Stimulated activated CD8-positive, alpha-beta memory T cell treated with anti-CD3 and anti-CD28 coated beads, Interleukin-15, amount 100 ng/mL, for 4 hours (primary cell): Measurements from ENCODE around the gene TELO2.
A peak's percentile ranks its signal among the peaks of the same experiment; 100 is the strongest.
"Not testable (repeated sequence)": the region's sequence is repeated elsewhere in the genome, so short reads cannot be mapped to it uniquely, and the experiment has no call there.

Experiments
- DNase-seq, 2 donors: peaks; one replicate each; pipeline ENCODE4 v3.0.0-alpha.2; 2020; ENCODE audit warnings: low read depth in 2 of 2

TELO2 gene

DNA sequence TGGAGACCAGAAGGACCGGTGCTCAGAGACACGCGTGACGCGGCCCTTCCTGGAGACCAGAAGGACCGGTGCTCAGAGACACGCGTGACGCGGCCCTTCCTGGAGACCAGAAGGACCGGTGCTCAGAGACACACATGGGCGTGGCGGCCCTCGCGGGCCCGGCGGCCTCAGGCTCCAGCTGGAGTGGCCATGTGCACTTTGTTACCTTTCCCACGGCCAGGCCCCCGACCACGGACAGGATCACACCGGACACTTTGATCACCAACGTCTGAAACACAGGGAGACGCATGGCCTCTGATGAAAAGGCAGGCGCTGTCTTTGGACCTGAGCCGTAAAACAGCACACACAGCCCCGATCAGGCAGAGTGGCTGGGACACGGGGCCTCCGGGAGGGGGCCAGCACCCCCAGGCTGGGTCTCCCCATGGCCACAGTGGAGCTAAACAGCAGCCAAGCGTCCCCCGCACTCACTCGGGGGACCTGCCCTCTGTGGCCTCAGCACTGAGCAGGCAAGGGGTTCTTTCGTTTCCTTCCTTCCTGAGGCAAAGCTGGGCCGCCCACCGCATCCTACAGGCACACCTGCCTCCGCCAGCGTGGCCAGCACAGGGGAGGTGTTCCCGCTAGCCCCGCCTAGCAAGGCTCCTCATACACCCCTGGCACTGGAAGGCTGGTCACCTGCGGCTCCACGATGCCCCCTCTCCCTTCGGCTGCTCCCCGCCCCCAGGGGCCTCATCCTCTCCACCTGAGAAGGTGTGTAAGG lies 35.5 kb upstream of the TELO2 start:
- no peak for DNase-seq

DNA sequence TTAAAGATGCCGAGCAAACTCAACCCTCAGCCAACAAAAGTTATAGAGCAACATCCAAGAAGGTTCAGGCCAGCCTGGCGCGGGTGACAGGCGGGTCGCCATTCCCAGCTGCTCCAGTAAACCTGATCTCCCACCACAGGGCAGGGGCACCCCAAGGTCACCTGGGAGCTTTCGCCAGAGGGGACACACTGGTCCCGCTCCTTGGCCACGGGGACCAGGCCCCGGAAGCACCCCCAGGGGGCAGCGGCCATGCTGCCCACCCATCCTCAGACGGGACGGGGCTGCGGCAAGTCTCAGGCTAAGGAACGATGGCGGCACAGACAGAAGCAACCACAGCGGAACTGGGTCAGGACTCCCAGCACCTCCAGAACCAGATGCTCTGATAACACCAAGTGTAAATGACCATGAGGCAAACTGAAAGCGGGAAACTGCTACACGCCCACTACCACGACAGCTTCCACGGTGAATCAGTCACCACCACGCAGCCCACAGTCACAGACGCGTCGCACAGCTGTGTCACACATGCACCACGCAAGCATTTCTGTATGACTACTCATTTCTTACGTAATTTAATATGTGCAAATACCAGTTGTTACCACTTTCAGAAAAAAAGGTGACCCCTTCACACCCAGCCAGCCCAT lies 34.7 kb upstream of the TELO2 start:
- no peak for DNase-seq

DNA sequence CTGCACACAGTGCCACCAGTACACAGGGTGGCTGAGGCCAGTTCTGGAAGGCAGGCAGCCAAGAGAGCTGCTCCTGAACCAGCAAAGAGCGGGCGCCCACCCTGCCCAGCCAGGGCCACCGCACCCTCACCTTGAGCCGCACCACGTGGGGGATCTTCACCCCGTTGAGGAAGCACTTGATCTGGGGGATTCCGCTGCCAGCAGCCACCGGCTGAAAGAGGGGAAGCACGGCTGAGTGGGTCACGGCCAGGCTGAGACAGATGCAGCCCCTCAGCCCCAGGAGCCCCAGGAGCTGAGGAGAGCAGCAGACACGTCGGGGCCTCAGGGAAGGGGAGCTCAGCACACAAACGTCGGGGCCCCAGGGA lies 34.2 kb upstream of the TELO2 start:
- DNase-seq, result no peak

DNA sequence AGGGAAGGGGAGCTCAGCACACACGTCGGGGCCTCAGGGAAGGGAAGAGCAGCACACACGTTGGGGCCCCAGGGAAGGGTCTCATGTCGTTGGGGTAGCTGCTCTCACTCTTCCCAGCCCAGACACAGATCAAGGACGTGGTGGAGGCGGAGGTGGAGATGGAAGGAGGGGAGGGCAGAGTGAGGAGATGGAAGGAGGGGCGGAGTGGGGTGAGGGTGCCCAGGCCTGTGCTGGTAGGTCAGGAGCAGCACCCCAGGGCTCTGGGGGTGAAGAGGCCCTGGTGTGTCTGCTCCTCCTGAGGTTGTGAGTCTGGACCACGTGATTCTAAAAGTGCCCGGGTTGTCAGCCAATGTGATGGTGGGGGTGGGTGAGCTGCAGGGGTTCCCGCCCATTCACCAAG lies 33.2 kb upstream of the TELO2 start:
- DNase-seq, result no peak

DNA sequence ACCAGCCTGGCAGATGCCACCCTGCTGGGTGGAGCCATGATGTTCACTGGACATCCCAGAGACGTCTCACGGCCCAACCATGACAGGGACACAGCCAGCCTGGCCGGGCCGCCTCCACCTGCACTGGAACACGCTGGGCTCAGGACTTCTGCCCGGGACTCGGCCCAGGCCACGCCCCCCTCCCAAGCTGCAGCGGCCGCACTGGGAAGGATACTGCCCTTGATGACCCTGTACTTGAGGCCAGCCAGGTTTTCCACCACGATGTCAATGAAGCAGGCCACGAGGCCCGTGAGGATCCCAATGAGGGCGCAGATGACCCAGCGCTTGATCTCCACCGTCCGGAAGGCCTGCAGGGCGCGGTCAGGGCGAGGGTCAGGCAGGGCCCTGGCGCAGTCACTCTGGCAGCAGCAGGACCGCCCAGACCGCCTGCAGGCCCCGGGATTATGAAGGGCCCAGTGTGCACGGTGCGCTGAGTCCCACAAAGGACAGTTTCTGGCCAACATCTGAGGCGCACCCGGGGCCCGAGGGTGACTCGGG lies 32.5 kb upstream of the TELO2 start:
- no peak for DNase-seq

DNA sequence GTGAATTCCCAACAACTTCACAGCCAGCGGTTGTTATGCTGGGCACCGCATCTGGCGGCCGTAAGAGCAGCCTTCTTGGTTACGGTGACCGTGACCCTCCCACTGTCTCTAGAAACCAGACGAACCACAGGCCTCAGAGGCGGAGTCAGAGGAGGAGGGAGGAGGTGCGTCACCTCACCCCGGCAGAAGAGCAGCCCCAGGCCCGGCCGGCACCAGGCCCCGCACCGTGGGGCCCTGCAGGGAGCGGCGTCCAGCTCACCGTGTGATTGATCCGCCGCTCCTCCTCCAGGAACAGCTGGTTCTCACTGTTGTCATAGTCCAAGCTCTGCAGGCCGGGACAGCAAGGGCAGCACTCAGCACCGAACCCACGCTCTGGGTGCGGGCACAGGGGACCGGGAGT lies 32.0 kb upstream of the TELO2 start:
- DNase-seq, result no peak

DNA sequence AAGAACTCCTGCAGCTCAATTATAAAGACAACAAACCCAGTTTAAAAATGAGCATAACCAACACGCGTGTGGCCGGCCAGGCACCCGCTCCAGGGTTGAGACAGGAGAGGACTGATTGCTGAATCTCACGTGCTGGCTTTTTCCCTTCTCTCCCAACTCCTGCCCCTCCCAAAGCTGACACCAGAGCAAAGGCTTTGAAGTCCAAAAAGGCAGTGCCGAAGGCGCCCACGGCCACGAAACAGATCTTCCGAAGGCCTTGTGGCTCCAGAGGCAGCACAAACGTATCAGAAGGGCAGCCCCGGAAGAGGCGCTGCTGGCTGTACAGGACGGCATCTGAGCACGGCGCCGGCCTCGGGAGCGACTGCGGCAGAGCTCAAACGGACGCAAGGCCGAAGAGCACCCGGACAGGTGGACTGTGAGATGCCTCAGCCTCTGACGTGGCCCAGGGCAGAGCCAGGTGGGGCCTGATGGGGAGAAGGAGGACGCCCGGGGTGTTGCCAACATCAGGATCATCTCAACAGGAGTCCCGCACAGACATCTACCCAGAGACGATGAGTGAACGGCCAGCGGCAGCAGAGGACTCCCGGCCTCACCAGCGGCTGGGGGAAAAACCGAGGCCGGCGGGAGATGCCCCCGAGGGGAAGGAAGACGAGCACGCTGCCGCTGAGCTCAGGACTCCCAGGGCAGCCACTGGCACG lies 28.8 kb upstream of the TELO2 start:
- no peak for DNase-seq

DNA sequence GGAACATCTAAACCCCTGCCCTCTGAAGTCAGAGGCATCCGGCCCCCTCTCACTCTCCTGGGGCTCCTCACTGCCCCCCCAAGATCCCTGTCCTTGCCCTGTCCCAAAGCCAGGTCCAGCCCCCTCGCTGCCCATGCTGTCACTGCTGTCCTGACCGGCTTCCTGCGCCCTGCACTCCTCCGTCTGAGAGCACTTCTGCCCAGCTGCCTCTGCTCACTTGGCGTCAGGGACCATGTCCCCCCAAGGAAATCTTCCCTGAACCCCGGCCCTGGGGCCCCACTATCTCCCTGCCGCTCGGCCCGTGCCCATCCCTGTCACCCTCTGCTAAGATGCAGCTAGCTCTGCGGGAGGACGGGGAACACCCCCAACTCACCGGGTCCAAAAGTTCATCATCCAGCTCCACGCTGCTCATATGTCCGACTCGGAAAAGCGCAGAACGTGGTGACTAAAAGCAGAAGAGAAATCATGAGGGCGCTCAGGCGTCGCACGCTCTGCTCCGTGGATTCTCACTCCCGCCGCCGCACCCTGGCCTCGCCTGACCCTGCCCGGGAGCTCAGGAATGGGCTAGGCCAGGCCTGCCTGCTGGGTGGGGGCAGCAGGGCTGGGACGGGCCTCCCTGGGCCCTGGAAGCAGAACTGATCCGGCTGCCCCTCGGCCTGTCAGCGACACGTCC lies 28.1 kb upstream of the TELO2 start:
- DNase-seq, result no peak

DNA sequence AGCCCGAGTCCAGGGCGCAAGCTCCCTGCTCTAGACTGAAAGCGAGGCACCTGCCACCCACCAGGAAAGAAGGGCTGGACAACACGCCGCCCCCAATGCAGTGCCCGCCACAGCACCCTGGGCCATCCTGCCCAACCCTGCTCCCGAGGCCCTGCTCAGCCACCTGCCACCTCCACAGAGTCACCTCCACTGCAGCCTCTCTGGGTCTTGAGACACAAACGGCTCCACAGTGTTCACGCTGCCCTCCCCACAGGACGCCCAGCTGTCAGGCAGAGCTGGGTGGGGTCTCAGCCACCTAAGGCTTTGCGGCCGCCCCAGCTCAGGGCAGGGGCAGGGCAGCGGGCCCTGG lies 27.6 kb upstream of the TELO2 start:
- no peak for DNase-seq

DNA sequence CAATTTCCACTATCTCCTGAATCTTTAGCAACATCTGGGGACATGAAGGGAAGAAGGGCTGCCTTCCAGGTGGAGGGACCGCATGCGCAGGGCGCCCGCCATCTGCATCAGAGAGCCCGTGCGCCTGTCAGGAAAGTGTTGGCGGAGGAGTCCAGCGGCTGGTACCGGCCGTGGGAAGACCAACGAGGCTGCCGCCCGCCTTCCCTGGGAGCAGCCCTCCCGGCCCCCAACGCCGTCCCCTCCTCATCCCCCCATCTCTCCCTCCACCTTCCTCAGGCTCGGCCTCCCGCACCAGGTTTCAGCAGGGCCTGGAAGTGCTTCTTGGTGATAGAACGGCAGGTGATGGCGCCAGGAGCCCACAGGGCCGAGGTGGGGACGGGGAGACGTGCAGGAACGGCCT lies 27.1 kb upstream of the TELO2 start:
- DNase-seq, result no peak

DNA sequence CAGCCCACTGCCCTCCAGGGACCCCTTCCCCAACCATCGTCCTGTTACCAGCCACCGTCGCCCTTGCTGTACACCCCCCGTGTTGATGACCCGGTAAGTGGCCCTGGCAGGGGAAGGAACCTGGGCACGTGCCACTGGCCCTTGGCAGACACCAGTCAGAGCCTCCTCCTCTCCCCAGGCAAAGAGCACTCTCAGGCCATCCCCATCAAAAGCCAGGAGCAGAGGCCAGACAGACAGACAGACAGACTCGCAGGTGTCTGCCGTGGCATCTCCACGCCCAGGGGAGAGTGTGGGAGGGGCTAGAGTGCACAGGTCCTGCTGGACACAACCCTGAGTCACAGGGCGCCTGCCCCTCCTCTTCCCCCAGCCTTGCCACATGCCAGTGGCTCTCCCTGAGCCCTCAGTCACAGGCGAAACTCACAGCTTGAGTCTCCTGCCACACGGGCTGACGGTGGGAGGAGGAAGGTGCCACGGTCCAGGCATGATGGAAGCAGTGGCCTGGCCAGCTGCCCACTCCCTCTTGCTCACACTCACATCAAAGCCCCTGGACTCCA lies 26.1 kb upstream of the TELO2 start:
- DNase-seq, result no peak

DNA sequence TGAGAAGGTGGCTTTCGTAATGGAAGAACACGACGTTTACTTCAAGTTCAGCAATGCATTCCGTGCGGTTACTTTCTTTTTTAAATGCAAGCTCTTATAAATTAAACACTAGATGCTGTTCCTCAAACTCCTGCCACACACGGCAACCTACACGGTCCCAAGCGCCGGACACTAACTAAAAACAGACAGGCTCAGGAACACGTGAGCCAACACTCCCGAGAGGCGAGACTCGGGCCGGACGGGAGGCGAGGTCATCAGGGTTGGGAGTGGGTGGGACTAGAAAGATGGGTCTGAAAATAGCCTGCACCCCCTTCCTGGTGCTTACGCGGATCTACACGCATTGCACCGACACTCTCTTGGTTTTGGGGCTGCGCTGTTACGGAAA lies 24.7 kb upstream of the TELO2 start:
- no peak for DNase-seq

DNA sequence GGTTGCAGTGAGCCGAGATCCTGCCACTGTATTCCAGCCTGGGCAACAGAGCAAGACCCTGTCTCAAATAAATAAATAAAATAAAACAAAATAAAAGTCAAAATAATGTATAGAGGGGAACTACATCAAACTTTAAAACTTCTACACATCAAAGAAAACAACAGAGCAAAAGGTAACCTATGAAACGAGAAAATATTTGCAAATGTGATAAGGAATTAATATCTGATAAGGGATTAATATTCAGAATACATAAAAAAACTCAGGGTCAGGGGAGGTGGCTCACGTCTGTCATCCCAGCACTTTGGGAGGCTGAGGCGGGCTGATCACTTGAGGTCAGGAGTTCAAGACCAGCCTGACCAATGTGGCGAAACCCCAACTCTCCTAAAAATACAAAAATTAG lies 24.0 kb upstream of the TELO2 start:
- not testable (repeated sequence) for DNase-seq

DNA sequence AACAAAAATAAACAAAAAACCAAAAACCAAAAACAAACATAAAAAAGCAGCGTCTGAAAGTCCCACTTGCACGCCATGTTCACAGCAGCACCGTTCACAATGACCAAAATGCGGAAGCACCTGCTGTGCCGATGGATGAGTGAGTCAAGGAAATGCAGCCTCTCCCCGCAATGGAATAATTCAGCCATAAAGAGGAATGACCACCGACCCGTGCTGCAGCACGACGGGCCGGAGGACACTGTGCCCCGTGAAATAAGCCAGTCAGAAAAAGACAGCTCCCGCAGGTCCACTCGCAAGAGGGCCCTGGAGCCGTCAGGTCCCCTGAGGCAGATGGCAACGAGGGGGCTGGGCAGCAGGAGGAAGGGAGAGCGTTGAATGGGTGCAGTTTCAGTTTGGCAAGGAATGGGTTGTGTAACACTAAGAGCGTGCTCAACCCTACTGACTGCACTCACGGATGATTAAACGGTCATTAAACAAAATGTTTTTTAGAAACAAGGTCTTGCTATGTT lies 23.4 kb upstream of the TELO2 start:
- DNase-seq, result no peak

DNA sequence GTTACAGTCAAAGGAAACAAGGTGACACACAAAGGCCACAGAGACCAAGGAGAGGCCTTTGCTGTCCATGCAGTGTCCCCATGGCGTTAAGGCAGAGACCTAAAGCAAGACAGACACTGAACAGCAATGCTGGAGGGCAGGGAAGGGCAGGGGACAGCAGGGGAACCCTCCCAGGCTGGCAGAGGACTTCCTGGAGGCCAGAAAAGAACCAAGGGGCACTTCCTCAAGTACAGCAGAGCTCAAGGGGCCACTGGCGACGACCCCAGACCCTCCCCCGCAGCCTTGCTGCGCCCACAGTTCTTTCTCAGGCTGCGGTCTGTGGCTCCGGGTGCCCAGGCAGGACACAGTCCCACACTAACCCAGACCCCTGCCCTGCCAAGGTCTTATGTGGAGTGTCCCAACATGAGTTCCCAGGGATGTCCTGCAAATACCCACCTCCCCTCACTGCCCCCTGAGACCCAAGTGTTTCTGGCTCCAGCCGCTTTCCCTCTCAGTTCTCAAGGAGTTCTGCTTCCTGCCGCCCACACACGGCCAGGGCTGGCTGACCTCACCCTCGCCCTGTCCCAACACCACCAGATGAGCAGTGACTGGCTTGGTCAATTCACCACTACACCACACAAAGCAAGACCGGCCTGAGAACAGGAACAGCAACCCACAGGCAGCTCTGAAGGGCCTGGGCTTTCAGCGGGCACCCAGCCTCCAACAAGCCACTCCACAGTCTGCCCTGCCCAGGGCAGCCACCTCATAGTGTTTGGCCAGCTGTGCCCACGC lies 22.5 kb upstream of the TELO2 start:
- no peak for DNase-seq

DNA sequence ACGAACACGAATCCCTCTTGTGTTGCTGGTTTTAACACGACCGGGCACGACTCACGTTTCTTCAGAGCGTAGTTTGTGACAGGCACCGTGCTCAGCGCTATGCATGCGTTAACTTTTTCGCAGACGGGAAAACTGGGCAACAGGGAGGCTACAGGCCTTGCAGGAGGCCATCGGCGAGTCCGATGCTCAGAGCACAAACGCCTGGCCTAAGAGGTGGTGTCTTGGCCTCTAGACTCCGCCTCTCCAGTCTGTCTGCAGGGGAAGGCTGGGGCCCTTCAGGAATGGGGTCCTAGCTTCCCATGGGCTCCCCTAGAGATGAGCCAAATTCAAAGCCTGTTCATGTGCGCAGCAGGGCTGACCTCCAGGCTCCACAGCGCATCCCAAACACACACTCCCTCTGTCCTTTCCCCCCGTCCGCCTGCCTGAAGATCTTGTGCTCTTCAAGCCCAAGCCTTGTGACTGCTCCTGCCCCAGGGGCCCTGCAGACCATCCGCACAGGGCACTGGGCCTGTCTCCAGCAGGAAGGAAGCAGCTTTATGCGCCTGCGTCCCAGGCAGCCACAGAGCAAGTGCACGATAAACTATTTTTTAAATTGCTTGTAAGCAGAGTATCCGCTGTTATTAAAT lies 21.5 kb upstream of the TELO2 start:
- no peak for DNase-seq

DNA sequence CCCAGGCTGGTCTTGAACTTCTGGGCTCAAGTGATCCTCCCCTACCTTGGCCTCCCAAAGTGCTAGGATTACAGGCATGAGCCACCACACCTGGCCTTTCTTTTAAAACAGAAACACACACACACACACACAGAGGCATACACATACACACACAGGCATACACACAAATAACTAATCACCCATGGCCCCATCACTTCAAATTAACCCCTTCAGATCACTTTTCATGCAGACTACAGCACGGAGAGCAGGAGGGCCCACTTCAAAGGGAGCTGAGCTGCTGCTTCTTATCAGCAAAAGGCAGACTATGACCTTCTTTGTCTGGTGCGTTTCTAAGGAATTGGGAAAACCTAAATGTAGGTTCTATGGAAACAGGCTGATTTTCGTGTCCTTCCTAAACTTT lies 20.2 kb upstream of the TELO2 start:
- no peak for DNase-seq

DNA sequence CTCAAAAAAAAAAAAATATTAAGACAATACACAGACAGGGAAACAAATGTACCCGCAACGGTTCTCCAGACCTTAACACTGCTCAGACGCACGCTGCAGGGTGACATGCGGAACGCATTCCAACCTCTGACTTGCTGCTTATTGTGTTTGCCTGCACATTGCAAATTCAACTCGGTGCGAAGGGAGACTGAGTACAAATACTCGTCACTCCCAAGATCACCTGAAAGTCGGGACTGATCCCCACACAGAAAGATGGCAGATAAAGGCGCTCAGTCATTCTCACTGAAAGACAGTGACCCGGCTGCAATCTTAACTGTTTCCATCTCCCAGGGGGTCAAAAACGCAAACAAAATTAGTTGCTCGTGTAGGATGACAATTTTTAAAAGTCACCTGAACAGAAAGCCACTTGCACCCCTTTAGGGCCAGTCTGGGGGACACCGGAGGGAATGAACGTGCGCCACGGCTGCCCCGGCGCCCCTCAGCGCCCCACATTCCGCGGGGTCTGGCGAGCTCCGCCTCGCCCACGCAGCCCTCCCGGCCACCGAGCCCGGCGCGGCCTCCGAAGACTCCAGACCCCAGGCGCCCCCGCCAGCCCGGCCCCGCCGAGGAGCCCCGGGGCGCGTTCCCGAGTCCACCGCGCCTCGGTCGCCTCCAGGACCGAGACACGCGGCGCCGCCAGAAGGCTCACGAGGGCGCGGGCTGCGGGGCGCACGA lies 18.9 kb upstream of the TELO2 start:
- no peak for DNase-seq

DNA sequence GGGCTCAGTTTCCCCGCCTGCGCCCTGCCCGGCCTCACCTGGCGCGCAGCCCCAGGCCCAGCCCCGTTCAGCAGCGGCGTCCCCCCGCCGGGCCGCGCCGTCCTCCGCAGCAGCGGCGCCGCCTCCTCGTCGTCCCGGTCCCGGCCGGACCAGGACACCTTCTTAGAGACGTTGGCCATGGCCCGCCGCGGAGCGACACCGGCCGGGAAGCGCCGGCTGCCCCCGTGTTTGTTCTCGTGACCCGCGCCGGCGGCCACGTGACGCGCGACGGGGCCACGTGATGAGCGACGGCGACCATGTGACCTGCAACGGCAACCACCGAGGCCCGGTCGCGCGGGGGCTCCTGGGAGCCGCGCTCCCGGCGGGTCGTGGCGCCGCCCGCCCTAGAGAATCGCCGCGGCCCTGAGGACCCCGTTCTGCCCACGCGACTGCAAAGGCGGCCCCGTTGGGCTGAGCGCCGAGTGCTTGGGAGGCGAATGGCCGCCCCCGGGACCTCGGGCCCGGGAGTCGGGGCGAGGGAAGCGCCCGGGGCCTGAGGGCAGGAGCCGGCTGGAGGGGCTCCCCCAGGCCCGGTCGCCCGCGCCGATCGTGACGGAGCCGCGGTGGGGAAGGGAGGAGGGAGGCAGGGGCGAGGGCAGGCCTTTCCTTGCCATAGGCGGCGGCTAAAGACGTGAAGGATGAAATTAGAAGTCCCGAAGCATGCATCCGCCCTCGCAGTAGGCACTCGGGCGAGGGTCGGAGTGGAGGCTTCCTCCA lies 18.2 kb upstream of the TELO2 start, which contains the start of gene CLCN7:
CLCN7 (minus strand) TSS at position 233 of the 756 bp plus-strand sequence; CDS start at position 179, 54 bp downstream.
- peak; percentile 72 to 79 for DNase-seq
